ENCODE results near the gene FANK1. TPM values are rescaled to one million over a fixed set of nuclear protein-coding genes. Genes with fewer than 3 reads are reported as not detected.

Gene FANK1
- total RNA-seq, 1 donor from 2014 or later = 9.5 TPM

DNA sequence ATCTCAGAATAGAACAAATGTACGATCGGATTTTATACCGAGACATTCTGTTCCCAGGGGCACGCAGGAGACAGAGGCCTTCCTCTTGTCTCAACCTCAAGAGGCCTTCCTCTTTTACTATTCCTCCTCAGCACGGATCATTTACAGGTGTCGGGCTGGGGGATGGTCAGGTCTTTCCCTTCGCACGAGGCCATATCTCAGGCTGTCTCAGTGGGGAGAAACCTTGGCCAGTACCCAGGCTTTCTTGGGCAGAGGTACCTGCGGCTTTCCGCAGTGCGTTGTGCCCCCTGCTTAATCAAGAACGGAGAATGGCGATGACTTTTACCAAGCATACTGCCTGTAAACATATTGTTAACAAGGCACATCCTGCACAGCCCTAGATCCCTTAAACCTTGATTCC lies 44.2 kb downstream of the FANK1 start:
- Mint-ChIP-seq H3K4me1 (ENCODE audit: unreplicated experiment) (peaks cover 4% of the 10 kb centered on the region), H3K27me3 (no peaks in the 10 kb centered on the region), H3K27ac (no peak overlapping the region), H3K4me3 (no peak overlapping the region), H3K36me3 (peaks cover 3% of the 10 kb centered on the region), H3K9me3 (peaks cover 7% of the 10 kb centered on the region)
- DNase-seq (ENCODE audit: extremely low spot score, unreplicated experiment) = no peak
- TF ChIP-seq, protein P1, sequence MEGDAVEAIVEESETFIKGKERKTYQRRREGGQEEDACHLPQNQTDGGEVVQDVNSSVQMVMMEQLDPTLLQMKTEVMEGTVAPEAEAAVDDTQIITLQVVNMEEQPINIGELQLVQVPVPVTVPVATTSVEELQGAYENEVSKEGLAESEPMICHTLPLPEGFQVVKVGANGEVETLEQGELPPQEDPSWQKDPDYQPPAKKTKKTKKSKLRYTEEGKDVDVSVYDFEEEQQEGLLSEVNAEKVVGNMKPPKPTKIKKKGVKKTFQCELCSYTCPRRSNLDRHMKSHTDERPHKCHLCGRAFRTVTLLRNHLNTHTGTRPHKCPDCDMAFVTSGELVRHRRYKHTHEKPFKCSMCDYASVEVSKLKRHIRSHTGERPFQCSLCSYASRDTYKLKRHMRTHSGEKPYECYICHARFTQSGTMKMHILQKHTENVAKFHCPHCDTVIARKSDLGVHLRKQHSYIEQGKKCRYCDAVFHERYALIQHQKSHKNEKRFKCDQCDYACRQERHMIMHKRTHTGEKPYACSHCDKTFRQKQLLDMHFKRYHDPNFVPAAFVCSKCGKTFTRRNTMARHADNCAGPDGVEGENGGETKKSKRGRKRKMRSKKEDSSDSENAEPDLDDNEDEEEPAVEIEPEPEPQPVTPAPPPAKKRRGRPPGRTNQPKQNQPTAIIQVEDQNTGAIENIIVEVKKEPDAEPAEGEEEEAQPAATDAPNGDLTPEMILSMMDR (conservative IDR thresholded peaks at IDR 0.05) = no peak

- no peak overlapping the region for H3K27ac Mint-ChIP-seq
- TF ChIP-seq, protein P1 (conservative IDR thresholded peaks at IDR 0.05) = no peak
- no peak overlapping the region for H3K4me3 Mint-ChIP-seq
- no peaks in the 10 kb centered on the region for H3K4me1 Mint-ChIP-seq (ENCODE audit: unreplicated experiment)
- DNase-seq (ENCODE audit: extremely low spot score, unreplicated experiment) = no peak
- peaks cover 3% of the 10 kb centered on the region for H3K36me3 Mint-ChIP-seq
- H3K27me3 Mint-ChIP-seq = no peaks in the 10 kb centered on the region
- no peaks in the 10 kb centered on the region for H3K9me3 Mint-ChIP-seq
Measured at GRCh38 chr10:125951290-125951689, 54.9 kb downstream of the FANK1 start.

GRCh38 chr10:125953778-125954385 lies 57.5 kb downstream of the FANK1 start:
- no peaks in the 10 kb centered on the region for H3K4me1 Mint-ChIP-seq (ENCODE audit: unreplicated experiment)
- no peak overlapping the region for H3K27ac Mint-ChIP-seq
- TF ChIP-seq, protein P1 (conservative IDR thresholded peaks at IDR 0.05) = no peak
- H3K36me3 Mint-ChIP-seq = peaks cover 3% of the 10 kb centered on the region
- no peak for DNase-seq (ENCODE audit: extremely low spot score, unreplicated experiment)
- no peak overlapping the region for H3K4me3 Mint-ChIP-seq
- no peaks in the 10 kb centered on the region for H3K9me3 Mint-ChIP-seq
- no peaks in the 10 kb centered on the region for H3K27me3 Mint-ChIP-seq

GRCh38 chr10:125955766-125956165 lies 59.4 kb downstream of the FANK1 start:
- H3K4me1 Mint-ChIP-seq (ENCODE audit: unreplicated experiment) = no peaks in the 10 kb centered on the region
- no peak overlapping the region for H3K4me3 Mint-ChIP-seq

GRCh38 chr10:125961743-125962142 lies 65.4 kb downstream of the FANK1 start:
- peaks cover 5% of the 10 kb centered on the region for H3K9me3 Mint-ChIP-seq
- DNase-seq (ENCODE audit: extremely low spot score, unreplicated experiment) = no peak
- H3K36me3 Mint-ChIP-seq = peaks cover 4% of the 10 kb centered on the region
- no peak overlapping the region for H3K4me3 Mint-ChIP-seq
- TF ChIP-seq, protein P1 (conservative IDR thresholded peaks at IDR 0.05) = no peak
- H3K4me1 Mint-ChIP-seq (ENCODE audit: unreplicated experiment) = no peaks in the 10 kb centered on the region
- no peak overlapping the region for H3K27ac Mint-ChIP-seq
- no peaks in the 10 kb centered on the region for H3K27me3 Mint-ChIP-seq

More at GRCh38 chr10:125955766-125956165, 59.4 kb downstream of the FANK1 start:
- Mint-ChIP-seq H3K27ac (no peak overlapping the region), H3K9me3 (no peaks in the 10 kb centered on the region), H3K27me3 (no peaks in the 10 kb centered on the region), H3K36me3 (peaks cover 3% of the 10 kb centered on the region)
- TF ChIP-seq, protein P1 (conservative IDR thresholded peaks at IDR 0.05) = no peak
- DNase-seq (ENCODE audit: extremely low spot score, unreplicated experiment) = no peak
